Upper lobe of right lung (tissue), 1 donor: ENCODE measurements around the gene ADGRV1. TPM values are rescaled to one million over a fixed set of nuclear protein-coding genes. Genes with fewer than 3 reads are reported as not detected.
"Not testable (repeated sequence)": the region's sequence is repeated elsewhere in the genome, so short reads cannot be mapped to it uniquely, and the experiment has no call there.

Source experiments
- ATAC-seq: fragments of 200-7000 bp; cut with Tn5 transposase; one replicate; pipeline ENCODE4 v1.9.1; 2020; ENCODE audit warnings: mild to moderate bottlenecking, moderate library complexity
- DNase-seq: peaks from one replicate; pipeline ENCODE4 v3.0.0-alpha.2; 2020
- H3K27ac ChIP-seq: fragments of 200-600 bp; one replicate; pipeline ENCODE4 v1.8.0; 2022
- H3K27me3 ChIP-seq: fragments of 200-600 bp; one replicate; pipeline ENCODE4 v1.8.0; 2022; ENCODE audit warnings: mild to moderate bottlenecking
- H3K36me3 ChIP-seq: fragments of 200-600 bp; one replicate; pipeline ENCODE4 v1.8.0; 2022
- H3K4me1 ChIP-seq: fragments of 200-600 bp; one replicate; pipeline ENCODE4 v1.8.0; 2022
- H3K4me3 ChIP-seq: fragments of 200-600 bp; one replicate; pipeline ENCODE4 v1.8.0; 2022; ENCODE audit warnings: mild to moderate bottlenecking
- H3K9me3 ChIP-seq: fragments of 200-600 bp; one replicate; pipeline ENCODE4 v1.8.0; 2022
- CTCF ChIP-seq: fragments of 200-600 bp; IDR thresholded peaks from one replicate; pipeline ENCODE4 v1.8.0; 2022; ENCODE audit warnings: antibody characterized with exemption
- intact Hi-C: fragments of 100-400 bp; cut with DNase I; formaldehyde crosslinking; loops from one replicate; pipeline ENCODE4 v1.11.0; 2022
- total RNA-seq: library from RNA; stranded (reverse); fragmentation: NEBNext Ultra II Directional; extraction: Animal tissue kit (Norgen Biotek cat#: 25700); gene quantifications from one replicate; pipeline ENCODE4 v1.2.1, GENCODE V29; 2021
- donor health status: DM: no; HTN: yes; CAD: no; lungs with severe emphysema.

The ADGRV1 gene
- total RNA-seq, 1 donor from 2014 or later, result 47.1 TPM

GRCh38 chr5:90613459-90613858, 54.9 kb downstream of the ADGRV1 start:
- intact Hi-C loops, result no loop called here
- Histone ChIP-seq H3K27ac (no peak overlapping the region), H3K4me3 (no peak overlapping the region), H3K4me1 (no peaks in the 10 kb centered on the region), H3K27me3 (no peaks in the 10 kb centered on the region), H3K36me3 (no peaks in the 10 kb centered on the region), H3K9me3 (no peaks in the 10 kb centered on the region)
- no peak for TF ChIP-seq CTCF
- DNase-seq (no peak), ATAC-seq (no peak)

GRCh38 chr5:90613918-90614504, 55.4 kb downstream of the ADGRV1 start:
- H3K27me3 ChIP-seq, result no peaks in the 10 kb centered on the region
- ATAC-seq (no peak), DNase-seq (no peak)
- H3K27ac ChIP-seq, result no peak overlapping the region
- no peaks in the 10 kb centered on the region for H3K4me1 ChIP-seq
- intact Hi-C loops, result no loop called here
- H3K9me3 ChIP-seq, result no peaks in the 10 kb centered on the region
- TF ChIP-seq CTCF, result no peak
- H3K4me3 ChIP-seq, result no peak overlapping the region
- H3K36me3 ChIP-seq, result no peaks in the 10 kb centered on the region

- DNase-seq, result no peak
- Histone ChIP-seq H3K4me3 (no peak overlapping the region), H3K27me3 (no peaks in the 10 kb centered on the region), H3K36me3 (no peaks in the 10 kb centered on the region), H3K4me1 (no peaks in the 10 kb centered on the region), H3K9me3 (no peaks in the 10 kb centered on the region), H3K27ac (no peak overlapping the region)
- no peak for TF ChIP-seq CTCF
- no peak for ATAC-seq
- intact Hi-C loops, result no loop called here
Observed at GRCh38 chr5:90615355-90615754, 56.8 kb downstream of the ADGRV1 start.

- no peak overlapping the region for H3K4me3 ChIP-seq
- intact Hi-C loops, result no loop called here
- H3K4me1 ChIP-seq, result no peaks in the 10 kb centered on the region
- ATAC-seq (no peak), DNase-seq (no peak)
- no peaks in the 10 kb centered on the region for H3K9me3 ChIP-seq
- TF ChIP-seq CTCF, result no peak
- no peaks in the 10 kb centered on the region for H3K27me3 ChIP-seq
- no peak overlapping the region for H3K27ac ChIP-seq
- H3K36me3 ChIP-seq, result no peaks in the 10 kb centered on the region
Observed at GRCh38 chr5:90618071-90618470, 59.5 kb downstream of the ADGRV1 start.

- intact Hi-C loops, H3K4me1 ChIP-seq, DNase-seq, H3K27me3 ChIP-seq, ATAC-seq, H3K9me3 ChIP-seq, H3K27ac ChIP-seq, H3K4me3 ChIP-seq, H3K36me3 ChIP-seq: not testable (repeated sequence)
Observed at GRCh38 chr5:90619762-90620161, 61.2 kb downstream of the ADGRV1 start.

- intact Hi-C loops, result no loop called here
- Histone ChIP-seq H3K4me1 (no peaks in the 10 kb centered on the region), H3K36me3 (no peaks in the 10 kb centered on the region), H3K9me3 (no peaks in the 10 kb centered on the region), H3K4me3 (no peak overlapping the region), H3K27ac (no peak overlapping the region), H3K27me3 (no peaks in the 10 kb centered on the region)
- DNase-seq (no peak), ATAC-seq (no peak)
- TF ChIP-seq CTCF, result no peak
Observed at GRCh38 chr5:90621848-90622247, 63.3 kb downstream of the ADGRV1 start.
